Sigmoid colon (tissue), 7 donors: ENCODE measurements around the gene AURKAIP1. TPM values are rescaled to one million over a fixed set of nuclear protein-coding genes. Genes with fewer than 3 reads are reported as not detected.

Source experiments
- DNase-seq: peaks from one replicate; pipeline ENCODE4 v3.0.0-alpha.2; 2019
- H3K27ac ChIP-seq, 4 donors: fragments of 200-600 bp; sonication (generic); one replicate each; pipeline ENCODE4 v1.5.1; 2016 to 2019; ENCODE audit warnings: mild to moderate bottlenecking in 1 of 4
- H3K27me3 ChIP-seq, 3 donors: fragments of 200-600 bp; sonication (generic); one replicate each; pipeline ENCODE4 v1.5.1; 2019; ENCODE audit warnings: mild to moderate bottlenecking in 1 of 3
- H3K36me3 ChIP-seq, 4 donors: fragments of 200-600 bp; sonication (generic); one replicate each; pipeline ENCODE4 v1.5.1; 2016 to 2019
- H3K4me1 ChIP-seq, 4 donors: fragments of 200-600 bp; sonication (generic); one replicate each; pipeline ENCODE4 v1.5.1; 2017 to 2019
- H3K4me3 ChIP-seq, 4 donors: fragments of 200-600 bp; sonication (generic); one replicate each; pipeline ENCODE4 v1.5.1; 2017 to 2019; ENCODE audit warnings: mild to moderate bottlenecking in 2 of 4, moderate library complexity in 1 of 4
- H3K9me3 ChIP-seq, 4 donors: fragments of 200-600 bp in 3 of 4; sonication (generic) in 3 of 4; one replicate each; pipeline versions ENCODE4 v1.5.1 to v1.6.1; 2013 to 2019
- CTCF ChIP-seq, 4 experiments: fragments of 450-650 bp in 3 of 4; fragments of 200-600 bp in 1 of 4; IDR thresholded peaks; one replicate each; pipeline ENCODE4 v1.5.1; 2016 to 2019; ENCODE audit warnings: antibody characterized with exemption in 4 of 4, mild to moderate bottlenecking in 3 of 4, moderate library complexity in 2 of 4
- EP300 ChIP-seq, 4 donors: sonication (generic); formaldehyde crosslinking; IDR thresholded peaks; one replicate each; pipeline ENCODE4 v1.6.1; 2017; ENCODE audit warnings: antibody characterized with exemption in 4 of 4
- POLR2A ChIP-seq, 2 donors: fragments of 450-650 bp; IDR thresholded peaks; one replicate each; pipeline ENCODE4 v1.6.1; 2016; ENCODE audit warnings: antibody characterized with exemption in 2 of 2, mild to moderate bottlenecking in 2 of 2, moderate library complexity in 2 of 2
- POLR2AphosphoS5 ChIP-seq, 4 donors: sonication (generic); formaldehyde crosslinking; IDR thresholded peaks; one replicate each; pipeline ENCODE4 v1.6.1; 2017; ENCODE audit warnings: antibody characterized with exemption in 4 of 4
- WGBS, 2 donors: extraction: QIAGEN DNeasy Blood & Tissue Kit; methylation state at CpG; one replicate each; pipeline ENCODE4 v1.1.7; 2013; 5-methylcytosine and 5-hydroxymethylcytosine counted together
- intact Hi-C: fragments of 100-400 bp; cut with DNase I; formaldehyde crosslinking; loops from one replicate; pipeline ENCODE4 v1.15.1; 2023
- polyA plus RNA-seq, 3 donors: library from polyadenylated mRNA; stranded (reverse); fragments of 200-250 nt; gene quantifications; one replicate each; pipeline ENCODE4 v1.2.3, GENCODE V29; 2013
- total RNA-seq, 4 donors: library from RNA; depleted of rRNA; stranded (reverse); fragments of >200 nt; gene quantifications; one replicate each; pipeline ENCODE4 v1.1.0, GENCODE V29; 2016
- donor health status: healthy with polysubstance abuse.
- donor health status: Bipolar disorder and iron deficiency.
- donor health status: healthy.

The AURKAIP1 gene
- total and polyA plus RNA-seq, 7 donors, result 89.3 to 288 (median 143) TPM

DNA sequence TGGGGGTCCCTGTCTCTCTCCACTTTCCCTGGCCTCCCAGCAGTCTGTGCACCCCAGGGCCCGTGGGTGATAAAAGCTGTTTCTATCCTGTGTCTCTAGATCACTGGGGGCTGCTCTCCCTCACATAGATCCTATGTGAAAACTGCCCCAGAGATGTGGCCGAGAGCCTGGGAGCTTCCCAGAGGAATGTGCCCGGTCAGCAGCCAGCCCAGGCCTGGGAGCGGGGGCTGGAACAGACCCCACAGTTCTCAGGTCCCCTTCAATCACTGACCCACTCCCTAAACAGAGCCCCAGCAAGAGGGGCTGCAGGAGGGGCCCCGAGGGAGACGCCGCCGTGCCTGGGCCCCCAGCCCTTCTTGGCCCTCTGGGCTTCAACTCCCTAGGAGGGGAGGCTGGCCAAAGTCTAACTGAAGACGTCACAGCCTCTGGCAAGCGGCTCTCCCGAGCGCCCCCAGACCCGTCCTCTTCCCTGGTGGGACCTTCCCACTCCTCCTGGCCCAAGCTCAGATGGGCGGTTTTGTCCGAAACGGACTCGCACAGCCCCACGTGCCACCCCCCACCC is 17.1 kb downstream of the AURKAIP1 start:
- intact Hi-C loops, result no loop called here
- Histone ChIP-seq H3K27me3 (no peaks in the 10 kb centered on the region), H3K36me3 (peaks cover 7 to 22% (median 9%) of the 10 kb centered on the region in 4 donors), H3K4me3 (peak overlapping the region; percentile 65 to 76 (median 68)), H3K27ac (peak overlapping the region; percentile 86 to 95 (median 94)), H3K9me3 (no peaks in the 10 kb centered on the region), H3K4me1 (peaks cover 0 to 90% (median 76%) of the 10 kb centered on the region in 4 donors)
- WGBS, 2 donors, result 13 to 20% methylated on average over 18 of the region's 18 CpGs
- no peak for DNase-seq
- TF ChIP-seq POLR2A (IDR thresholded peaks at IDR 0.05) (no peak), EP300 (IDR thresholded peaks at IDR 0.05) (no peak), CTCF (IDR thresholded peaks at IDR 0.05) (no peak), POLR2AphosphoS5 (IDR thresholded peaks at IDR 0.05) (no peak)

DNA sequence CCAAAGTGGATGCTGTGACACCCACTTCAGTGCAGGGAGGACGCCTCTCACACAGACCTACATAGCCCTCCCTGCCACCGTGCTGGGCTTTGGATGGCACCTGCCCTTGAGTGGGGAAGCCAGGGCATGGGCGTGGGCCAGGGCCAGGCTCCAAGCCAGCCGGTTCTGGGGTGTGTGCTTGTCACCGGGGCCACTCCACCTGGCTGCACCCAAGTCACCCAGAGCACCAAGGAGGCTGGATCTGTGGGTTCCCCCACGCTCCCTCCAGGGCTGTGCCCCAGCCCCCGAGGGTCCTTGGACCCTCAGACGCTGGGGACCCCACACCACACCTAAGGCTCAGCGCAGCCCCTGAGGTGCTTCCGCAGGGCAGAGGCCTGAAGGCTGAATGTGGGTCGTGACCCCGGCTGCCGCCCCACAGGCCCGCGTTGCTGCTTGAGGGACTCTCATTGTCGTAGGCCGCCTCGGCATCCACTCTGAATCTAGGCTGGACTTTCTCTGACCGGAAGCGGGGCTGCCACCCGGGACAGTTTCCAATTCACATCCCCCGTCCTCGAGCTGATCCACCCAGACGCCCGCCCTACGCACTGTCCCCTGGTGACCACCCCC is 18.1 kb downstream of the AURKAIP1 start:
- H3K27me3 ChIP-seq, result no peaks in the 10 kb centered on the region
- H3K36me3 ChIP-seq, result peaks cover 7 to 22% (median 11%) of the 10 kb centered on the region in 4 donors
- intact Hi-C loops, result no loop called here
- H3K4me1 ChIP-seq, result peaks cover 0 to 89% (median 78%) of the 10 kb centered on the region in 4 donors
- no peaks in the 10 kb centered on the region for H3K9me3 ChIP-seq
- 38 to 57% methylated on average over 26 of the region's 26 CpGs for WGBS, 2 donors
- peak overlapping the region; percentile 86 to 95 (median 94) for H3K27ac ChIP-seq
- no peak for DNase-seq
- TF ChIP-seq POLR2A (IDR thresholded peaks at IDR 0.05), result no peak
- TF ChIP-seq CTCF (IDR thresholded peaks at IDR 0.05), result no peak
- no peak for TF ChIP-seq EP300 (IDR thresholded peaks at IDR 0.05)
- TF ChIP-seq POLR2AphosphoS5 (IDR thresholded peaks at IDR 0.05), result no peak
- peak overlapping the region; percentile 65 to 76 (median 68) for H3K4me3 ChIP-seq

- Histone ChIP-seq H3K4me1 (peaks cover 0 to 89% (median 78%) of the 10 kb centered on the region in 4 donors), H3K27ac (peak overlapping the region; percentile 86 to 95 (median 94)), H3K36me3 (peaks cover 7 to 22% (median 11%) of the 10 kb centered on the region in 4 donors), H3K4me3 (peak overlapping the region; percentile 65 to 76 (median 68)), H3K9me3 (no peaks in the 10 kb centered on the region), H3K27me3 (no peaks in the 10 kb centered on the region)
- no peak for DNase-seq
- 19 to 47% methylated on average over 8 of the region's 8 CpGs for WGBS, 2 donors
- intact Hi-C loops, result no loop called here
- TF ChIP-seq POLR2AphosphoS5 (IDR thresholded peaks at IDR 0.05) (no peak), POLR2A (IDR thresholded peaks at IDR 0.05) (no peak), EP300 (IDR thresholded peaks at IDR 0.05) (no peak), CTCF (IDR thresholded peaks at IDR 0.05) (no peak)
These were observed 18.7 kb downstream of the AURKAIP1 start for GRCh38 chr1:1356166-1356795.

DNA sequence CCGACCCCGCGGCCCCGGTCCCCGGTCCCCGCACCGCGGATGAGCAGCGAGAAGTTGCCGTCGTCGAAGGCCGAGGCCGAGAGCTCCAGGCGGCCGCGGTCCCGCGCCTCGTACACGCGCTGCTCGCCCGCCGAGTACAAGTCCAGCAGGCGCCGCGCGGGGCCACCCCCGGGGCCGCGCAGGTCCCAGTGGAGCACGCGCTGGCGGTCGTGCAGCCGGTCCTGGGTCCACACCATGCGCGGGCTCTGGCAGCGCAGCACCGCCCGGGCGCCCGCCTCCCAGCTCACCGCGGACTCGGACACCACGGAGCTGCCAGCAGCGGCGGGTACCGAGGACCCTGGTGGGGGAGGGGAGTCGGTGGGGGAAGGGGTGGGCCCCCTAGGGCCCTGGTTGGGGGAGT is 19.6 kb downstream of the AURKAIP1 start:
- Histone ChIP-seq H3K36me3 (peaks cover 7 to 22% (median 11%) of the 10 kb centered on the region in 4 donors), H3K9me3 (no peaks in the 10 kb centered on the region), H3K4me1 (peaks cover 0 to 81% (median 71%) of the 10 kb centered on the region in 4 donors), H3K27me3 (no peaks in the 10 kb centered on the region), H3K4me3 (peak overlapping the region; percentile 14 to 69 (median 46)), H3K27ac (peak overlapping the region; percentile 61 to 95 (median 94))
- no peak for TF ChIP-seq EP300 (IDR thresholded peaks at IDR 0.05)
- no peak for TF ChIP-seq CTCF (IDR thresholded peaks at IDR 0.05)
- TF ChIP-seq POLR2A (IDR thresholded peaks at IDR 0.05), result no peak
- TF ChIP-seq POLR2AphosphoS5 (IDR thresholded peaks at IDR 0.05), result no peak
- intact Hi-C loops, result no loop called here
- WGBS, 2 donors, result 9 to 11% methylated on average over 52 of the region's 52 CpGs
- no peak for DNase-seq
